GM18858 (cell line): Measurements from ENCODE around the gene NLGN1.

Experiments used
- ATAC-seq: cut with Tn5 transposase; IDR thresholded peaks from one replicate; pipeline ENCODE4 v1.9.1; 2021; ENCODE audit not compliant: unreplicated experiment

NLGN1 gene

GRCh38 chr3:173750591-173750990 is 353.0 kb downstream of the NLGN1 start:
- no peak for ATAC-seq

- ATAC-seq, result no peak
Measured at GRCh38 chr3:173753593-173753992, 356.0 kb downstream of the NLGN1 start.

- no peak for ATAC-seq
Measured at GRCh38 chr3:173755161-173755560, 357.6 kb downstream of the NLGN1 start.

GRCh38 chr3:173761161-173761560 is 363.6 kb downstream of the NLGN1 start:
- no peak for ATAC-seq

DNA sequence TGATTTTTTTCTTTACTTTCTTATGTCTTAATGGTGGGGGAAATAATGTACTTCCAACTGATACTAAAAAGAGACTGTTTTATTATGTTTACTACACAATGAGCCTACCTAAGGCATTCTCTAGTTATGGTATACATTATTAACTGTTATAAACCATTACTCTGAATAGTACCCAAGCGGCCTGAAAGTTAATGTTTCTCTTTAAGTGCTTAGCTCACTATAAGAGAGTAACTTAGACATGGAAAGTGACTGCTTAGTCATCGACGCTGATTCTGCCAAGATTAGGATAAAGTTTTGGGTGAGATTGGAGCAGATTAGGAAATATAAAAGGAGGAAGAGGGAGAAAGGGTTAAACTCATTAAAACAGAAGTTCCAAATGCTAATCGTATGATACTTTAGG is 365.0 kb downstream of the NLGN1 start:
- no peak for ATAC-seq

DNA sequence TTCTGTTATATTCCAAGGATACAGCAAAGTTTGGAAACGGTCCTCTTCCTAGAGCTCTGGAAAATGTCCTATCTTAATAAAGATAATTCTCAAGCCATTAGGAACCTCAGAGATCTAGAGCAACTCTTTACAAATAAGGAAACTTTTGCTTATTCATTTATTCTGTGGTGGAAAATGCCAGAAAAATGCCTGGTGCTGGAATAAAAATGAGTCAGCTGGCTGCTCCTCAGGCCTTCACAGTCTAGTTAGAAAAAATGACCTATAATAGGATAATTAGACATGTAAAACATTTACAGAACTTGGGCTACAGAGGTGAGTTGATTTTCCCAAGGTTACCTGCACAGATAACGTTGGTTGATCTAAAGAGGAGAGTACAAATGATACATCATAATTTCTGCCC is 372.5 kb downstream of the NLGN1 start:
- no peak for ATAC-seq

GRCh38 chr3:173770796-173771573 is 373.4 kb downstream of the NLGN1 start:
- no peak for ATAC-seq

- ATAC-seq, result no peak
Measured at GRCh38 chr3:173773800-173774199, 376.3 kb downstream of the NLGN1 start.

GRCh38 chr3:173774294-173774693 is 376.8 kb downstream of the NLGN1 start:
- ATAC-seq, result no peak

DNA sequence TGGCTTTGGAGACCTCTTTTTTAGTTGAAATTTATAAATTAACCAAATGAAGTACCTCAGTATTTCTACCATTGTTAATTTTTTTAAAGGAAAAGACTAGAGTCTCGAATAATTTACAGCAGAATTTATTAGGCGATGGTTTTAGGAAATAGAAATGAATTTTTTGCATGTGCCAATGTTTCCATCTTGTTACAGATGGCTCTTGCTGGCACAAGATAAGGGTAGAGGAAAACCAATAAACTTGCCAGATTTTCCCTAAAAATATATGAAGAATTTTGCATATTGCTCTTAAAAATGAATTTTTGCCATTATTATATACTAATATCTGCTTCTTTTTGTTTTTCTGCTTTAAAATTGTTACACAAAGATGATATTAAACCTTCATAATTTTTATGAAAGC is 380.7 kb downstream of the NLGN1 start:
- ATAC-seq, result no peak

- ATAC-seq, result no peak
Measured at GRCh38 chr3:173780067-173780466, 382.5 kb downstream of the NLGN1 start.

- no peak for ATAC-seq
Measured at GRCh38 chr3:173785004-173785403, 387.5 kb downstream of the NLGN1 start.

DNA sequence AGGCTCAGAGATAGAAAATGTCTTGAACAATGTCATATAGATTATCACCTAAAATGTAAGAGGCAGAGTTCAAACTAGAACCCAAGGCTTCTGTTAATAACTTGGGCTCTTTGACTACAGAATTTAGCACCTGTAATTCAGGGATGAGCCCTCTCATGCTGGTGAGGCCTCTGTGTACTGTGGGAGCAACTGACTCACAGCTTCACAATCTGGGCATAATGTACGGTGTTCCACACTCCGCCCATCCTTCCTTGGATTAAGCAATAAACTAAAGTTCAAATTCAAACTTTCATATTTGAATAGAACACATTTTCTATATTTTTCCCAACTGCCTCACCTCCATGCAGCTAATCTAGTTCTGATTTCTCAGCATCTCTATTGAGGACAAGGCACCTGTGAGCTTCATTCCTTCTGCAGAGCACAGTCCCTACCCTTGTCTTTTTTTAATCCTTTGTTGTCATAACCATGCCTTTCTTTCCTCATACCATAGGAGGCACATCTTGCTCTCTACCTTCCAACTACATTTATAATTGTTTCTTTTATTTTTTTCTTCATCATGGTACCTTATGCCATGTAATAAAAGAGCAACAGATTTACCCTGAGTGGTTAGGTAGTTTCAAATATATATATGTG is 392.1 kb downstream of the NLGN1 start:
- no peak for ATAC-seq

DNA sequence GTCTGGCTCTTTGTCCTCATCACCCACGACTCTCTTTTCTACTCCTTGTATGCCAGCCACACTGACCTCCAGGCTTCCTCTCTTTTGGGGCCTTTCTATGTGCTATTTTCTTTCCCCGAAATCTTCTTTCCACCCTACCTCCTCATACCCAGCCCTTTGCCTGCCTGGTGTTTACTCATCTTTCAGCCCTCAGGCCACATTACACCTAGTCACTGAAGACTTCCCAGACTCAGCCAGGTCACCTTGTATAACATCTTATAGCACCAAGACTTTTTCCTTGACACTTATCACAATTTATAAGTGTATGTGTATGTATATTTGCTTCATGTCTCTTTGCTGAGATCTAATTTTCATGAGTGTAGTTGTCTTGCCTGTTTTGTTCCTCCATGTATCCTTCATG is 396.4 kb downstream of the NLGN1 start:
- ATAC-seq, result no peak

- no peak for ATAC-seq
Measured at GRCh38 chr3:173796405-173796804, 398.9 kb downstream of the NLGN1 start.

- no peak for ATAC-seq
Measured at GRCh38 chr3:173796890-173797289, 399.3 kb downstream of the NLGN1 start.

- no peak for ATAC-seq
Measured at GRCh38 chr3:173799060-173799816, 401.7 kb downstream of the NLGN1 start.

- no peak for ATAC-seq
Measured at GRCh38 chr3:173800154-173800553, 402.6 kb downstream of the NLGN1 start.

GRCh38 chr3:173814809-173815208 is 417.3 kb downstream of the NLGN1 start:
- no peak for ATAC-seq

GRCh38 chr3:173819368-173819767 is 421.8 kb downstream of the NLGN1 start:
- ATAC-seq, result no peak

GRCh38 chr3:173823911-173824460 is 426.4 kb downstream of the NLGN1 start:
- no peak for ATAC-seq

- ATAC-seq, result no peak
Measured at GRCh38 chr3:173825730-173826129, 428.2 kb downstream of the NLGN1 start.
